H1 (cell line): ENCODE measurements around the gene SF3A2. TPM values are rescaled to one million over a fixed set of nuclear protein-coding genes. Genes with fewer than 3 reads are reported as not detected.

Source experiments
- ATF2 ChIP-seq: IDR thresholded peaks from 2 replicates; pipeline ENCODE4 v1.6.1; 2012; ENCODE audit warnings: low read length, inconsistent platforms
- CBX5 ChIP-seq: fragments of 300-800, 300-1000 bp; sonication (generic); IDR thresholded peaks from 2 replicates; pipeline ENCODE4 v1.7.1; 2016; ENCODE audit warnings: antibody characterized with exemption, low read length, low read depth
- EP300 ChIP-seq, 2 experiments: IDR thresholded peaks; 1 replicate in 1 of 2; 2 replicates in 1 of 2; pipeline ENCODE4 v1.6.1; 2011 to 2012; ENCODE audit warnings: low read depth in 2 of 2, low read length in 2 of 2, mild to moderate bottlenecking in 2 of 2, borderline replicate concordance in 1 of 2, inconsistent platforms in 1 of 2, moderate library complexity in 1 of 2
- FOSL1 ChIP-seq: IDR thresholded peaks from 2 replicates; pipeline ENCODE4 v1.6.1; 2011; ENCODE audit warnings: mild to moderate bottlenecking, low read depth, low read length, moderate library complexity; ENCODE audit not compliant: insufficient read depth
- POLR2A ChIP-seq, 2 experiments: IDR thresholded peaks; 1 replicate in 1 of 2; 2 replicates in 1 of 2; pipeline ENCODE4 v1.6.1; 2011; ENCODE audit warnings: low read depth in 2 of 2, low read length in 2 of 2, mild to moderate bottlenecking in 2 of 2; ENCODE audit errors: control extremely low read depth in 1 of 2
- SP1 ChIP-seq: IDR thresholded peaks from 2 replicates; pipeline ENCODE4 v1.6.1; 2011; ENCODE audit warnings: low read depth, low read length
- TAF7 ChIP-seq: optimal IDR thresholded peaks from 2 replicates; pipeline ENCODE3; 2011; ENCODE audit warnings: low read depth, mild to moderate bottlenecking, inconsistent platforms, low read length, moderate library complexity, borderline replicate concordance
- TBP ChIP-seq: IDR thresholded peaks from 2 replicates; pipeline ENCODE4 v1.6.1; 2011; ENCODE audit warnings: low read depth, low read length, improper control_type of control experiment
- TEAD4 ChIP-seq: IDR thresholded peaks from 2 replicates; pipeline ENCODE4 v1.6.1; 2012; ENCODE audit warnings: low read depth, low read length, inconsistent platforms, mixed read lengths
- ZNF274 ChIP-seq: IDR thresholded peaks from 2 replicates; pipeline ENCODE4 v1.7.0; 2012; ENCODE audit warnings: low read length, borderline replicate concordance; ENCODE audit errors: extremely low read depth
- polyA plus RNA-seq, 7 experiments: library from polyadenylated mRNA; depleted of rRNA in 3 of 7; stranded (reverse) in 5 of 7; unstranded in 2 of 7; fragments of >200 nt in 5 of 7; fragments of 200-250 nt in 2 of 7; gene quantifications; 1 replicate in 5 of 7; 2 replicates in 1 of 7; 4 replicates in 1 of 7; pipeline versions ENCODE4 v1.2.1 to v1.2.3, GENCODE V29; 2011 to 2013; ENCODE audit warnings: missing spikeins in 2 of 7, mixed read lengths in 2 of 7
- total RNA-seq: library from RNA; stranded (reverse); fragmentation: NEBNext Ultra II Directional; extraction: Animal tissue kit (Norgen Biotek cat#: 25700); gene quantifications from 2 replicates; pipeline ENCODE4 v1.2.1, GENCODE V29; 2021
- TF ChIP-seq, protein P1 (sequence below): IDR thresholded peaks from 2 replicates; pipeline ENCODE4 v1.6.1; 2012; ENCODE audit warnings: inconsistent platforms

SF3A2 gene
- total and polyA plus RNA-seq, 2 of the 8 experiments (the other 6 are each of a cell fraction or from before 2014, with no cell fraction given), result 15.3 to 146 TPM

- TF ChIP-seq ATF2 (no peak), ZNF274 (no peak), POLR2A (IDR thresholded peaks at IDR 0.05; ENCODE audit: control extremely low read depth in 1 of 2, low read depth in 2 of 2, low read length in 2 of 2) (no peak), TEAD4 (no peak), FOSL1 (no peak), SP1 (no peak), CBX5 (no peak), TBP (no peak), EP300 (IDR thresholded peaks at IDR 0.05; ENCODE audit: borderline replicate concordance in 1 of 2, low read depth in 2 of 2, low read length in 2 of 2) (no peak), TAF7 (no peak)
- TF ChIP-seq, protein P1, sequence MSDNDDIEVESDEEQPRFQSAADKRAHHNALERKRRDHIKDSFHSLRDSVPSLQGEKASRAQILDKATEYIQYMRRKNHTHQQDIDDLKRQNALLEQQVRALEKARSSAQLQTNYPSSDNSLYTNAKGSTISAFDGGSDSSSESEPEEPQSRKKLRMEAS, result no peak
These were observed 2.9 kb upstream of the SF3A2 start (continued) for GRCh38 chr19:2233601-2234280.
